DMS79 (cell line): ENCODE results near the gene MYO6.

ENCODE experiments used
- DNase-seq: peaks from one replicate; lab custom pipeline; 2025; lab: John Stamatoyannopoulos, UW

The MYO6 gene

DNA sequence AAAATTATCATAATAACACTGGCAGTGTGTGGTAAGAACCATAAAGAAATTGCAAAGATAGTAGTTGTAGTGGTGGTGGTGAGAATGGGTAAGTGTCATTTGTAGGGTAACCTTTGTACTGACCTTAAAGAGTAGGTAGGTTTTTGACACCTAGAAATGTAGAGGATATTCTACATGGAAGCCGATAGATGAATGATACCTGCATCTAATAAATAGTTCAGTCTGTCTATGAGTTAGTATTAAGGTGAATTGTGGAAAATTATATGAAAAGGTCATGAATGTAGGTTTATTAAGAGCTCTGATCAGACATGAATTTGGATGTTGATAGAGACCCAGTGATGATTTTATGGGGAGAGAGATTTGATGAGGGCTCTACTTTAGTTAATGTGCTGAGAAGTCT is 78.1 kb downstream of the MYO6 start:
- DNase-seq: no peak

DNA sequence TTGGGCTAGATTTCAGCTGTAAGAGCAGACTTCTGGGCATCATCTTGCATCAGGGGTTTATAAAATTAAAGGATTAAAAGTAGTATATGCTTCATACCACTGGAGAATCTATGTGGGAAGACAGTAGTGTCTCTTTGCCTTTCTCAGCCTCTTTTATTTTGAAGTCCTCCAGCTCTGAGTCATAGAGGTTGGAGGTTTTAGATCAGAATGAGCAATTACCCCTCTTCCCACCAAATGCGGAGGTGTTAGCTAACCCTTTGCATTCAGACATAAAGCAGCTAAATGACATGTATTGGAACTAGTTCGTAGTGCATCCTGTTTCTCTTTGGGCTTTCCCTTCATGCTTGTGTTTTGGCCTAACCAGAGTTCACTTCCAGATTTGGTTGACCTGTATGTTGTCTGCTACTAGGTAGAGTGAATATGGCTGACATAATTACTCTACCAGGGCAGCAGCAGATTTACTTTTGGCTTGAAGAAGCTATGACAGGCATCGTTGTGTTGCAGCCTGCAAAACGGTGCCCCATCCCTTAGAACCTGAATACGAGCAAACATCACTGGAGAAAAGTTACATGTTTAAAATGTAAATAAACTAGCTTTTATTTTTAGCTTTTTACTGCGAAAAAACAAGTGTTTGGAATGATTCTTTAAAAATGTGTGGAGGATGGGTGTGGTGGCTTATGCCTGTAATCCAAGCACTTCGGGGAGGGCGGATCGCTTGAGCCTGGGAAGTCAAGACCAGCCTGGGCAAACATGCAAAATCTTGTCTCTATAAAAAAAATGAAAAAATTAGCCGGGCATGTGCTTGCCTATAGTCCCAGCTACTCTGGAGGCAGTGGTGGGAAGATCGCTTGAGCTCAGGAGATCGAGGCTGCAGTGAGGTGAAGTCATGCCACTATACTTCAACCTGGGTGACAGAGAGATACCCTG is 82.2 kb downstream of the MYO6 start:
- no peak for DNase-seq

DNA sequence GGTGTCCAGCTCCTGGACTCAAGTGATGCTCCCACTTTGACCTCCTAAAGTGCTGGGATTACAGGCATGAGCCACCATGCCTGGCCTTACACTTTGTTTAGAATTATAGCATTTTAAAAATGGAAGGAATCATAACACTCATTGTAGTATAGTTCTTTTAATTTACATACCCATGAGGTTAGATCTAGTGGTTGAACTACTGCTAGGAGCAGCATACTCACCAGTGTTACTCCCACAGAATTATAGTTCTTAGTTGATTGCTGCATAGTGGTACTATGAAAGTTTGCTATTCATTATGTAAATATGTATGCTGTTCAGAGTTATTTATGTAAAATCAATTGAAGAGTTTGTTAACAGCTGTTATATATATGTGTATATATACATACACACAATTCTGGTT is 85.4 kb downstream of the MYO6 start:
- DNase-seq: no peak

DNA sequence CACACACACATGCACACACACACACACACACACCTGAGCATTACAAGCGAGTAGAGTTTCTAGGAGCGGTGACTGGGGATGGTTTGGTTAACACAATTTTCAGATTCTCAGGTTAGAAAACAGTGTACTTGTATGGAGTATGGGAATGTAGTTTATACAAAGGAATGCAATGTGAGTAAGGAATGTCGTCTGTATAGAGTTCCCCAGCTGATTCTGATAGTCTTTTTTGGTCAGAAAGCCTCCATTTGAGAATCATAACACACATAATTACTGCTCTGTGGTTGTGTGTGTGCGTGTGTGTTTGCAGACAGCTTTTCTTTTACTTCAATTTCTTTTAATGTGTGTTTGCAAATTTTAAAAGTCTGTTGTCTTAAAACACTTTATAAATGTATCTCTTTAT is 93.2 kb downstream of the MYO6 start:
- DNase-seq: no peak

DNA sequence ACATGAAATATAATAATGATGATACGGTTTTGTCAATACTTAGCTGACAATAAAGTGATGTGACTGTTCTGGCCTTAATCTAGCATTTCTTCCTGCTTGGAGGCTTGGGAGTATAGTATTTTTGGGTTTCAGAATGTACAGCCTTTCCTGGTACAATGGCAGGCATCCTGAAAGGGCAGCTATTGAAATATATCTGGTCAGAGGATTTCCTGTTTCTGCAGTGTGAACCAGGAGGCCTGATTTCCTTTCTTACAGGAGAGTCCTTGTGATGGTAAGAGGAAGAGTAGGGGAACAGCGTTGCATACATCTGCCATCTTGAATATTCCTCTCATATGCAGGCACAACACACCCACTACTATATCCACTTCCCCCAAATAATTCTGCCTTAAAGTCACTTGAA is 93.7 kb downstream of the MYO6 start:
- no peak for DNase-seq

DNA sequence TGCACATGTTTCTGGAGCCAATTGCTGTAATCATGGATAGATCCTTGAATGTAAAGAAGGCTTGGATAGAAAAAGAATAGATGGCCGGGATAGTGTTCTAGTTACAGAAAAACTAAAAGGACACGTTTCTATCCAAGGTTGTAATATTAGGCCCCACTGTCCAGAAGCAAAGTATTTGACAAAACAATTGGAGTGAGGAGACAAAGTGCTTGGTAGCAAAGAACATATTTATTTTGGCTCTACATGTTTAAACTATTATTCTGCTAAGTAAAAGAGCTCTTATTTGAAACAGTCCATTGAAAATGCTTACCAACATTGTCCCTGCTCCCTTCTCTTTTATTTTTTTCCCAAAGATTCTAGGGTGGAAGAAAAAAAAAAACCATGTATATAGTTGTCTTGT is 94.4 kb downstream of the MYO6 start:
- DNase-seq: no peak

DNA sequence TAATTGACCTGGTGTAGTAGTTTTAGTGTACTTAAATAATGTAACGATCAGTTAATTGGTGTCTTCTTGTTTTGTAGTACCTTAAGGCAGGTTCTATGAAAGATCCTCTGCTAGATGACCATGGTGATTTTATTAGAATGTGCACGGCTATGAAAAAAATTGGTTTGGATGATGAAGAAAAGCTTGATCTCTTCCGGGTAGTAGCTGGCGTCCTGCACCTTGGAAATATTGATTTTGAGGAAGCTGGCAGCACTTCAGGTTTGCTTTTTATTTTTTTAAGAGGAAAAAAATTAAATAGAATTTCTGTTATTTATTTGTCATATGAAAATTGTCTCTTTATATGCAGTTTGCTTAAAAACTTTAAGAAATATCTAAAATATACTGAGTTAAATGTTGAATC is 99.2 kb downstream of the MYO6 start:
- no peak for DNase-seq

DNA sequence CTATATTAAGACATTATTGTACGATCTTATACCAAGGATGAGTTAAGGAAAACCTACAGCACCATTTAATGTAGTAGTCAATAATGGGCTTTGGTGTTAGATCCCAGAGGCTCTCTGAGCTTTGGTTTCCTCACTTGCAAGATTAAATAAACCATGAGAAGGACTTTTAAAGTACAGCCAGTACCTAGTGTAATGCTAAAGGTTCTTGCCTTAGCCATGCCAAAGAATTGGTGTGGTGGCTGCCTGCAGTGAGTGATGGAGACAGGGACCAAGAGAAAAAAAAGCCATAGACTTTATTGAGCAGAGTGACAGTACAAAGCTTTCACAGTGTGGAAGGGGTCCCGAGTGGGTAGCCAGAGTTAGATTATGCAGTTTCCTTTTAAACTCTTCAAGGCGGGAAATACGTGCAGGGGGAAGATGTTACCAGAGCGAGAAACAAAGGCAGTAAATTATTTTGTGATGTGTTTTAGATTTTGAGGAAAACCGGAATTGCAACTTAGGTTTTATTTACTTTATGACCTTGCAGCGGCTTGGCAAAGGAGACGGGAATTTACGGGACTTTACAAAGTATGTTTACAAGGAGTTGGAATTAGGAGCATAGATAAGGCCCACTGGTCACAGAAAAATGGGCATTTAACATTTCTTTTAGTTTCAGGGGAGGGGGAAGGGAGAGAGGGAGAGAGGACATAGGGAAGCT is 100.4 kb downstream of the MYO6 start:
- DNase-seq: no peak

DNA sequence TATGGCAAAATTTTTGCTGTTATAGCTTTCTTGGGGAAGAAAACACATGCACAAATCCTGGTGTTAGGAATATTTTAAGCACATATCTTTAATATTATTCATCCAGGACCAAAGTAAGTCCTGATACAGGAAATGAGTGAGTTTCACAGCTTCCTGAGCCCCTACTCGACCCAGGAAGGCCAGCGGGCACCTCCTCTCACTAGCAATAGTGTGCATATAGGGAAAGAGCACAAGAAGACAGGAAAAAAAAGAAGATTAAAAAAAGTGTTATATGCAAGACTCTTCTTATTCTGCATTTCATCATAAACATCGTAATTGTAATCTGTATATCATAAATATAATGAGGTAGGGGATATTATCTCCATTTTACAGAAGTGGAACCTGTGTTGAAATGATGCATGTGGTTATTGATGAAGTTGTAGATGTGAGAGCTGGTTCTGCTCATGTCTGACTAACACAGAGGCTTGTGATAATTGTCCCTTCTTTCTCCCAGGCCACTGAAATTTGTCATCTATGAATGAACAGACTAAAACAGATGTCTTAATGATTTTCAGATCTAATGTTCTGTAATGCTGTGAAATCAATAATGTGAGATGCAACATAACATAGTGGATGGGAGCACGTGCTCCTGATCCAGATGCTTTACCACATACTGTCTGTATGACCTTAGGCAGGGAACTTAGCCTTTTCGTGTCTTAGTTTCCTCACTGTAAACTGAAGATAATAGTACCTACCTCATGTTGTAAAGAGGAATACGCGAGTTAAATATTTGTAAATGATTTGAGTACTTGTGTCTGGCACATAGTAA is 101.2 kb downstream of the MYO6 start:
- DNase-seq: no peak

DNA sequence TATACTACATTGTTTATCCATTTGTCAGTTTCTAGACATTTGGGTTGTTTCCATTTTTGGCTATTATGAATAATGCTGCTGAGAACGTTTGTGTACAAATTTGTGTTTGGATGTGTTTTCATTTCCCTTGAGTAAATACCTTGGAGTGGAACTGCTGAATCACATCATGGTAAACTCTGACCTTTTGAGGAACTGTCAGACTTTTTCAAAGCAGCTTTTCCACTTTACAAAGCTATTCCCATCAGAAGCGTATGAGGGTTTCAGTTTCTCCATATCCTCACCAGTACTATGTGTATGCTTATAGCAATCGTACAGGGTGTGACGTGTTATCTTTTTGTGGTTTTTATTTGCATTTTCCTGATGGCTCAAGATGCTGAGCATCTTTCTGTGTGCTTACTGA is 103.7 kb downstream of the MYO6 start:
- no peak for DNase-seq

DNA sequence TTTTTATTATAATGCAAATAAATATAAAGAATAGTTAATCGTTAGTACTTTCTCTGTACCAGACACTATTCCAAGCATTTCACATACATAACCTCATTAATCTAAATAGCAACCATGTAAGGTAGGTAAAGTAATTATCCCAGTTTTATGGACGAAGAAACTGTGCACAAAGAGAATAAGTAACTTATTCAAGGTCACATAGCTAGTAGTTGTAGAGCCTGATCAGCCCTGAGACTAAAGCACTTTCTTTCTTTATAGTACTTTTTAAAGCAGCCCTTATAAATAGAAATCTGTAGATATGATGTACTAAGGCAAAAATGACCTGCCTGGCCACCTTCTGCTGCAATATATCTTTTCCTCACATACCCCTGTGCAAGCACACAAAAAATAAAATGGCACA is 104.8 kb downstream of the MYO6 start:
- DNase-seq: no peak

DNA sequence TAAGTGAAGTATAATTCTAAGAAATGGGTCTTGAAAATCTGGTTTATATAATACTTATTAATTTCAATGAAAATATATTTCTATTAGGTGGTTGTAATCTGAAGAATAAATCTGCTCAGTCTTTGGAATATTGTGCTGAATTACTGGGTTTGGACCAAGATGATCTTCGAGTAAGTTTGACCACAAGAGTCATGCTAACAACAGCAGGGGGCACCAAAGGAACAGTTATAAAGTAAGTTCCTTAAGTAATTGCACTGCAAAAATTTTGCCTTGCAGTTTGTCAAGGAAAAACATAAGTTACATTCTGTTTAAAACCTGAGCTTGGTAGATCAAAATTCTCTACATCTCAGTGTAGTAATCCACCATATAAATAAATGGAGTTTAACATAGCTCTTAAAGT is 106.0 kb downstream of the MYO6 start:
- DNase-seq: no peak

DNA sequence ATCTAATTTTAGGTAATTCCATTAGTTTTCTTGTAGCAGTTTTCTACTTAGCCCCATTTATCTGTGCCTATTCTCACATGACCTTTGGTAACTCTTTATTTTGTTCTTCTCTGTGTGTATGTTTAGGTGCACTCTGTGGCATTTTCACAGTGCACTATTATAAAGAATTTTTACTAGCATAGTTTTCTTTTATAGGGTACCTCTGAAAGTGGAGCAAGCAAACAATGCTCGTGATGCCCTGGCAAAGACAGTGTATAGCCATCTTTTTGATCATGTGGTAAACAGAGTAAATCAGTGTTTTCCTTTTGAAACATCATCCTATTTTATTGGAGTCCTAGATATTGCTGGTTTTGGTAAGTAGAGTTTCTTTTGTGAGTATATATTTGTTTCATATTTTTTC is 107.9 kb downstream of the MYO6 start:
- DNase-seq: no peak

DNA sequence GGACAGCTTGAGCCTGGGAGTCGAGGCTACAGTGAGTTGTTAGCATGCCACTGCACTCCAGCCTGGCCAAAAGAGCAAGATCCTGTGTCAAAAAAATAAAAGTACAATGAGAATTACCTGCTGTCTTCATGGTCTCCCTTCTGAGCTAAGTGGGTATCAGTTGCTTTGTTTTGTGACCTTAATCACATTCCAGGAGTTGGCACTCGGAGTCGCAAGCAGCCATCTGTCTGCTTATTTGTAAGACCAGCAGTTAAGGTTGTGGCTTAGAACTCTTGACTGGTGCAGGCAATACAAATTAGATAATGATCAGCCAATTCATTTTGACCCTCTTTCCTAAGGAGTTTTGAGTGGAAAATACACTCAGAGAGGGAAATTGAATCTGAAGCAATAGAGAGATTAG is 114.0 kb downstream of the MYO6 start:
- no peak for DNase-seq

DNA sequence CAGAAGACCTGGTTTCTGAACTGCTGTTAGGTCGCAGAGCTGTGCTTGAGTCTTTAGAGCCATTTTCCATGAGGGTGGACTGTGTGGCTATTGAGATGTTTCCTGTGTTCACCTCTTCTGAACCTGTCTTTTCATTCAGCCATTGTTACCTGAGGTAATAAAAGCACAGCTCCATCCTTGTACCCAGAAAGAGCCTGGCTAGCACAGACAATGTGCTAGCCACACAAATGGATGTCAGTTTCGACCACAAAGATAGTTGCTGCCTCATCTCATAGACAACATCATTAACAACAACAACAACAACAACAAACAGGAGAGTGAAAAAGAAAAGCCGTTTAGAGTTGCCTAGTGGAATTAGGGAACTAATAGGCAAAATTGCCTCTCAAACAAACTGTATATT is 114.7 kb downstream of the MYO6 start:
- no peak for DNase-seq

DNA sequence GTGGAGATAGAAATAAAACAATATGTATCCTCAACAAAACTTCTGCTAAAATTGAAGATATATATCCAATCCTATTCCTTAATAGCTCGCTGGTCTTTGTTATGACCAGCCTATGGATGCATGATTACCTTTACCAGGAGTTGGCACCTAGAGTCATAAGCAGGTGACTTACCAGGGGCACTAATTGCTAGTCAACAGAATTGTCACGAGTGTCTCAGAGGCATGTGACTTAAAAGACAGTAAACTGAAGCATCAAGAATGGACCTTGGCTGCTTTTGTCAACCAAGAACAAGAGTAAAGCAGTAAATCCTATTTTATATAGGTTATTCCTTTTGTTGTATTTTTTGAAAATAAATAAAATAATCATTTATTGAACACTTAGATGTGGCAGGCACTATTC is 115.4 kb downstream of the MYO6 start:
- no peak for DNase-seq

DNA sequence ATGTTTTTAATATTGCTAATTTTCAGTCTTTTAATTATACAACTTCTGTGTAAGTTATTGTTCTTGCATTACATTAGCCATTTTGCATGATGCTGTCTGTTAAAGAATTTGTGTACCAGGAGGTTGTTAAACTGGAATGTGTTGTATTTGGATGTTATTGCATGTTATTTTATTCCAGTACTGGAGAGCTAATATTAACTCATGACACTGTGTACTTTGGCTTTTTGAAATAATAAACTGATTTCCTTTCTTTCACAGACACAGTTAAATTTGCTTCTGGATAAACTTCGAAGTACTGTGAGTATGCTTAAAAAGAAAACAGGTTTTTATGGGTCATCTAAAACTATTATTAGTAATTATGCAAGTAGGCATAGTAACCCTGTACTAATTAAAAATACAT is 121.3 kb downstream of the MYO6 start:
- DNase-seq: no peak

DNA sequence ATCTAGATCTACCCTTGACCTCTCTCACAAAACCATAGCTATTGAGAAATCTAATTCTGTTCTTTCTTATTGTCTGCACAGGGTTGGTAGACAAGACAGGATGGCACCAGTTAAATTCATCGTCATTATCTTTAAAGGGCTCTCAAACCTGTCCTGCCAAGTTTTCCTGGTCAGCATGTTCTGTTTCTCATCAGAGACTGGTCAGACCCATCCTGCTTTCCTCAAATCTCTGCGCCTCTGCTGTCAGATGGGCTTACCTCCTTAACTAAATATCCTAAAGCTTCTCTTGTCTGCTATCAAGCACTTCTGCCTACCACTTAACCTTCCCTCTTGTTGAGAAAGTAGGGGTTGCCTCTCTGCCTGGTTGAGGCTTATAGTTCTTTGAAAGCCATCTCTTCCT is 125.2 kb downstream of the MYO6 start:
- DNase-seq: no peak

DNA sequence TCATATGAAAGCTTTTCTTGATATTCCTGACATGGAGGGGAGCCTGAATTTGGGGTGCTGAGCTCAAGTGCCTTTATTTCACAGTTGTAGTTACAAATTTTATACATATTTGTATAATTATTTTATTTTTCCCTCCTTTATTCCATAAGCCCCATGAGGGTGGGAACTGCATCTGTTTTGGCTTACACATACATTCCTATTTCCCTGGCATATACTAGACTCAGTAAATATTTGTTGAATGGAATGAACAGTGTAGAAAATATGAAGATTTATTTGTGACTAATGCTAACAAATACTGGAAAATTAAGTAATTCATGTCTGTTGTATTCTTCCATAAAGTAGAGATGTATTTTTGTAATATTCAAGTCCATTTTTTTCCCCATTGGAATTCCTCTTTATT is 127.1 kb downstream of the MYO6 start:
- no peak for DNase-seq

DNA sequence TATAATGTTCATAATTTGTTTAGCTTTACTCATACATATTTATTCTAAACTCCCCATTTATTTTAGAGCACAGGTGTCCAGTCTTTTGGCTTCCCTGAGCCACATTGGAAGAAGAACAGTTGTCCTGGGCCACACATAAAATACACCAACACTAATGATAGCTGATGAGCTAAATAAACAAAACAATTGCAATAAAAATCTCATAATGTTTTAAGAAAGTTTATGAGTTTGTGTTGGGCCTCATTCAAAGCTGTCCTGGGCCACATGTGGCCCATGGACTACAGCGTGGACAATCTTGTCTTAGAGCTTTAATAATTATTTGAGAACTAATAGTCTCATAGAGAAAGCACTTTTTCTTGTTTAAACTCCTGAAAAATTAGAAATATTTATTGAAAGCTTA is 131.3 kb downstream of the MYO6 start:
- DNase-seq: no peak

DNA sequence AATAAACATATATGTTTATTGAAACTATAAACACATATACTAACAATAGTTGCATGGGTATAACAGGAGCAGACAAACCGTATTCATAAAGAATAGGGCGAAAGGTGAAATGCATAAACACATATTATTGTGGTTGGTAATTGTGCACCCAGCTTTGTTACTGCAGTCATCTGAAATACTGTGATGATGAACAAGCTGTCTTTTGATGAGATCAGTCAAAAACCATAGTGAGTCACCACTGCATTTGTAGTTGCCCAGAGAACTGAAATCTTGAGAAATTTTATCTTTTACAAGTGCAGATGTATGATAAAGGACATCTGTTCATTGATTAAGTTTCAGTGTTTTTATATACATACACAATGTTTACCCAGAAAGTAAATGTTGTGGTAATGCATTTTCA is 133.7 kb downstream of the MYO6 start:
- DNase-seq: no peak

DNA sequence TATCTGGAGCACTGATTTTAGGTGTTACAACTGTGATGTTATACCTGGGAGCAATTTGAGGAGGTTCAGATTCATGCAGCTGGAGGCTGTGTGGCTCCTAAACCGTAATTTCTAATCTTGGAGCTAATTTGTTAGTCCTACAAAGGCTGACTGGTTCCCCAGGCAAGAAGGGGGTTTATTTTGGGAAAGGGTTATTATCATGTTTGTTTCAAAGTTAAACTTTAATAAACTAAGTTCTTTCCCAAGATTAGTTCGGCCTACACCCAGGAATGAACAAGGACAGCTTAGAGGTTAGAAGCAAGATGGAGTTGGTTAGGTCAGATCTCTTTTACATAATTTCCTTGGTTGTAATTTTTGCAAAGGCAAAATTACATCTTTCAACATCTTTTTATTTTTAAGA is 135.8 kb downstream of the MYO6 start:
- no peak for DNase-seq

DNA sequence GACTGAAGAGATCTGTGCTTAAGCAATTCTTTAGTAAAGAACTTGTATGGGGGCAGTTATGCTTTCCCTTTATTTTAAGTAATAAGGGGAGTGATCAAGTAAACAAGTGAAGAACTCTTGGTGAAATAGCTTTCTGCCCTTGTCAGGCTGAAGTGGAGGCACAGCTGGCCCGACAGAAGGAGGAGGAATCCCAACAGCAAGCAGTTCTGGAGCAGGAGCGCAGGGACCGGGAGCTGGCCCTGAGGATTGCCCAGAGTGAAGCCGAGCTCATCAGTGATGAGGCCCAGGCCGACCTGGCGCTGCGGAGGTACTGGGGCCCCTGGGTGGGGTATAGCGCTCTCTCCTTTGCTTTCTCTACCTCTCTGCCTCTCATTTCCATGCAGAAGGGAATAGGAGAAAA is 143.3 kb downstream of the MYO6 start:
- no peak for DNase-seq
